GDM1 (cell line): ENCODE results near the gene KCNQ1.

ENCODE experiments used
- DNase-seq: peaks from one replicate; lab custom pipeline; 2025; lab: John Stamatoyannopoulos, UW

Gene KCNQ1

DNA sequence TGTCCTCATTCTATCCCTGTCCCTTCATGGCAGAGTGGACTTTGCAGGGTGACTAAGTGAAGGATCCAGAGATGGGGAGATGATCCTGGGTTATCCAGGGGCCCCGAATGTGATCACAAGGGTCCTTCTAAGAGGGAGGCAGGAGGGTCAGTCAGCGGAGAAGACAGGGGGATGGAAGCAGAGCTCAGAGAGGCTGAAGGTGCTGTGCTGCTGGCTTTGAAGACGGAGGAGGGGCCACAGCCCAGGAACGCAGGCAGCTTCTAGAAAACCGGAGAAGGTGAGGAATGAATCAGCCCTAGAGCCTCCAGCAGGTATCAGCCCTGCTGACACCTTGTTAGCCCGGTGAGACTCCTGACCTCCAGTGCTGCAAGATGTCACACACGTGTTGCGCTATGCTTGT is 377.1 kb downstream of the KCNQ1 start:
- DNase-seq, result no peak

DNA sequence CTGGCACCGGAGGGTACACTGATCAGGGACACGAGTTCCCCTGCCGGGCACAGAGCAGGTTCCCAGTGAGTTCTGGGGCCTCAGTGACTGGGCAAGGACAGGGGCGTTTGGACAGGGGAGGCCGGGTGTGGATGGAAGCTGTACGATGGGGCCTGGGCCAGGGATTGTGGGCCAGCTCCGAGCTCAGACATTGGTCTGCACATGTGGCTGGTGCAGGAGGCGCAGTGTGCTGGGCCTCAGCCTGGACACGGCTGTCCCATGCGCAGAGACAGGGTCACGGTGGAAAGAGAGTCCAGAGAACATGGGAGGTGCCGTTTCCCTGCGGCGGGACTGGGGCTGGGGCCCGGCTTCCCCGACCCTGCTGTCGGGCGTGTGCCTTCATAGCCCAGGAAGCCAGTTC is 380.0 kb downstream of the KCNQ1 start:
- no peak for DNase-seq

DNA sequence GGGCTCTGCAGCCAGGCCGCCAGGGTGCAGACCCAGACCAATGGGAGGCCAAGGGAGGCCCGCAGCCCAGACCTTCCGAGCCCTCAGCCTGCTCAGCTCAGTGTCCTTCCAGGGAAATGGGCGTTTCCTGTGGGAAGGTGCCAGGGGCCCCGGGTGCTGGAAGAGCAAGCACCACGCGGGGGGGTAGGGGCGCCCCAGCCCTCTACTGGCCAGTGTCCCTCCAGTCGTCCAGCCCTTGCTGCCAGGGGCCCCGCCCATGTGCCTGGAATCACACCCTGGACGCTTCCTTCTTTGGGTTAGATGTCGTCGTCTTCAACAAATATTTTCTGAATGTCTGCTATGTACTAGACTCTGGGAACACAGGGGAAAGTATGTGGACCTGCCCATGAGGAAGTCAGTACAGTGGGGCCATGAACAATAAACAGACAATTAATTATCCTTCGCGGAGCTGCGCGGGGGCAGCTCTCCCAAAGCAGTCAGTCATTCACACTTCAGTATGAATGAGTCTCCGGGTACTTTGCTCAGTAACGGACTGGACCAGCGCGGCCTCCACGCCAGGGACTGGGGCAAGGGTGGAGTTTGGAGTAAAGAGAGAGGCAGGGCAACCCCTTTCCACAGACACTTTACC is 380.6 kb downstream of the KCNQ1 start:
- DNase-seq, result no peak

DNA sequence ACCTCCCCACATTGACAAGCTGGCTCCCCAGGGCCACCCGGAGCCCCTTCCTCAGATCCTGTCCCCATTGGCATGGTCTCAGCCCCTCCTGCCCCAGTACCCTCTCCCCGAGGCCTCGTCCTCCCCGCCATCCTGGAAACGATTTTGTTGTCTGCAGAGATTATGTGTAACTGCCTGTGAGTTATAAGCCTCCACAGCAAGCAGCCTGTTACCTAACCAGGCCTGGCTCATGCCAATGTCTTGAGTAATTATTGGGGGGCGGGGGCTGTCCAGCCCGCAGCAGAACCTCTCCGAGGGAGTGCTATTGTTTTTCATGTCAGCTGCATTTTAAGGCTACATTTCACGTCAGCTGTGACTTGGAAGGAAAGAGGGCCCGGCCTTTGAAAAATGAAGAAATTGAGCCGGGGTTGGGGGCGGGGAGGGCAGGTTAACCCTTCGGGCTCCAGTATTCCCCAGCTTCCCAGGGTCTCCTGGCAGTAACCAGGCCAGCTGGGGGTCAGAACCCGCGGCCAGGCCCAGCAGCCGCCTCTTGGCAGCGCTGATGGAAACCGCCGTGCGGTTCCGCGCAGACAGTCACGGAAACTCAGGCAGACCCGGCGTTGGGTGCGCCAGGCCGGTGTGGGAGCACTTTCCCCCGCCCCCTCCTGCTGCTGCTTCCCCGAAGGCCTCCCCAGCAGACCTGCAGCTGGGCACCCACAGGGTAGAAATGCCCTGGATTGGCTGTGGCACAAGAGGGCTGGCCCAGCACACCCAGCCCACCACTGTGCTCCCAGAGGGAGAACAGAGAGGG is 381.3 kb downstream of the KCNQ1 start:
- no peak for DNase-seq

DNA sequence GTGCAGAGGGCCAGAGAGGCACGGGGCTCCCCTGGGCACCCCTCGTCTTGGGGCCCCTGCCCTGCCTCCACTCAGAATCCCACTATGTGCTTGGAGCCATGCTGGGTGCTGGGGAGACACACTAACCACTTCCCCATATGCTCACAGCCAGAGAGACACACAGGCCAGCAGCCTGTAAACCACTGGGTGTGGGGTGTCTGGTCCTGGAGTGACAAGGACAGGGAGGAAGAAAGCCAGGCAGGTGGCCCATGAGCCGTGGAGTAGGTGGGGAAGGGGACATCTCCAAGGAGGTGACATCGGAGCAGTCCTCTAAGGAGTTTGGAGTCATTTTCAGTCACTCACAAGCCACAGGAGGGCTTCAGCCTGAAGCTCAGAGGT is 381.9 kb downstream of the KCNQ1 start:
- no peak for DNase-seq

DNA sequence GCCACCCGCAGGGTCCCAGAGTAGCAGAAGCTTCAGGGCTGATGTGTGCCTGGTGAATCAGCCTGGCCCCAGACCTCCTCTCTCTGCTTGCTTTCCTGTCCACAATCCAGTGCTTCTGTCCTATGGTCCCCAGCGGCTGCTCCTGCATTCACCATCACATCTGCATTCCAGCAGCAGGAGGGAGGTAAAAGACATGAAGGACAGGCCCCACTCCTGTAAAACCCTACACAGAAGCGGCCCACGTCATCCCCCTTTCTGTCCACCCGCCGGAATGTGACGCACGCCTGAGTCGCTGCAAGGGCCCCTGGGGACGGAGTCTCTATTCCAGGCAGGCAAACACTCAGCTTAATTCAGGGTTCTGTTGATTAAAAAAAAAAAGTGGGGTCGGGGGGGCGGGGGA is 382.4 kb downstream of the KCNQ1 start:
- DNase-seq, result no peak

DNA sequence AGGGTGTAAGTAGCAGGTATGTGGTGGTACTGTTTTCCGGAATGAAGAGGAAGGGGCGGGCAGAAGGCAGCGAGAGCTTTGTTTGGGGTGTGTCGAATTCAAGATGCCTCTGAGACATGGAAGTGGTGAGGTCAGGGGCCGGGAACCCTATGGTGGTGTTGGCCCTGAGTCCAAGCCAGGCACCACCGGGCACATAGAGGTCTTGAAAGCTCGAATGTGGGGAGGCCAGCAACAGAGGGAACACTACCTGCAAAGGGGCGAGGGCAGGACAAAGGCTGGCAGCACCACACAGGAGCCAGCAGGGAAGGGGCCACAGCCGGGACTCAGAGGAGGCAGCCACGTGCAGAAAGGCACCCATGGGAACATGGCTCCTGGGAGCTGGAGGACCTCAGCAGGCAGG is 383.0 kb downstream of the KCNQ1 start:
- DNase-seq, result no peak

DNA sequence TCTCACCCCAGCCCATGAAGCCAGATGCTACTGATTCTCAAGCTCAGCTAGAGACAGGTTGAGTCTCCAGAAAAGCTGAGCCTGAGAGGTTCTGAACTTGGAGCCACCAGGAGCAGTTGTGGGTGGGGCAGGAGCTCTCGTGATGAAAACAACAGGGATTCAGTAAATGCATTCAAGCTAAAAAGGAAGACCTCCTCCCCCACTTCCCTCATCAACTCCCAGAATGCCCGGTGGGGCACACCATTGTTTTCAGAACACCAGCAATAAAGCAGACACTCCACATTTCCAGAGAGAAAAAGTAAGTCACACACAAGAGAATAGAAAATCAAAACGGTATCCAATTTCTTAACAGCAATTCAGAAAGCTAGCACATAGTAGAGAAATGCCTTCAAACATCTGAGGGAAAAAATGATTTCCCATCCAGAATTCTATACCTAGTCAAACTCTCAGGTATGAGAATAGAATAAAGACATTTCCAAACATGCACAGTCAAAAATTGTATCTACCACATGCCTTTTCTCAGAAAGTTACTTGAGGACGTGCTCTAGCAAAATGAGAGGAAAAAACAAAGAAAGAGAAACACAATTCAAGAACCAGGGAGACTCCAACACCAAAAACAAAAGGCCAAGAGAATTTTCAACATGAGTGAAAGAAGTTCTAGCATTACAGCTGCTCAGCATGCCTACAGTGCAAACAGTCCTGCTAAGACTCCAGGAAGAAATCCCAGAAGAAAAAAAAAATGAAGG is 383.9 kb downstream of the KCNQ1 start:
- no peak for DNase-seq

DNA sequence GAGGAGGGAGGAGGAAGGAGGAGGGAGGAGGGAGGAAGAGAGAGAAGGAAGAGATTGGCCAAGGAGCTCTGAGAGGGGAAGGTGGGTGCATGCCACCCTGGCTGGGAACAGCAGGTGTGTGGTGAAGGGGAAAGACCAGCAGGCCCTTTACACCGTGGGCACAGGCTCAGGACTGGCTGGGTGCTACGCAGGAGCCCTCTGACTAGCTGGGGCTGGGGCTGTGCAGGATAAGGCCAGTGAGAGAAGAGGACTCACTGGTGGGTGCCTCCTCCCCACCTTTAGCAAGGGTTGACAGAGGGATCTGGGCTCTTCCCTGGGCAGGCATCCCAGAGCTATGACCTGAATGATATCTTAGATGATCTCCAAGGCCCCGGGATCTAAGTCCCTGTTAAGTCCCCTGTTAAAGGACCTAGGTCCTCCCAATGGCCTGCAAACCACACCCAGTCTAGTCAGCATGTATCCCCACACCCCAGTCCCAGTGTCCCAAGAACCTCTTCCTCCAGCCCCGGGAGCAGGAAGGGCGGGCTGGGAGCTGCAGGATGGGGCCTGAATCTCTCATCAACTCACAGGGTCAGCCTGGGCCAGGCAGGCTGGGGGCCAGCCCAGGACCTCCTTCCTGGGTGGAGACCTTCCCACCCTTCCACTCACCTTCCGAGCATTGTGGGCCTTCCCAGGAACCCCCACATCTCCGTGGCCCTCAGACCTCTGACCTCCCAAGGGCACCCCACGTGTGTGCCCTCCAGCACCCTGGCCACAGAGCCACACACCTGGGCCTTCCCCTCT is 385.4 kb downstream of the KCNQ1 start:
- DNase-seq, result no peak

DNA sequence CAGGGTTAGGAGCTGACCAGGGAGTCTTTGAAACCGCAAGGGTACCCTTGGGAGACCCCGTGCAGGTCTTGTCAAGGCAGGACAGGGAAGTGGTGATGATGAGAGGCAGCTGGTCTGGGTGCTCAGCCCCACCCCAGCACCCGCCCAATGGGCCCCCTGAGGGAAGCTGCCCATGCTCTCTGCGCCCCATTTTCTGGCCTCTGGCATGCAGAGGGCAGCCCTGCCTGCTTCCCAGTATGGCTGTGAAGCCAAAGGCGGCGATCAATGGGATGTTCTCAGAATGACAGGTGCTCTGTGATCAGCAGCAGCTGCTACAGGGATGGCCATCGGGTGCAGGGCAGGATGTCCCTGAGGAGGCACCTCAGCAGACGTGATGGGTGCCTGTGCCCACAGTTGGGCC is 386.1 kb downstream of the KCNQ1 start:
- DNase-seq, result no peak

DNA sequence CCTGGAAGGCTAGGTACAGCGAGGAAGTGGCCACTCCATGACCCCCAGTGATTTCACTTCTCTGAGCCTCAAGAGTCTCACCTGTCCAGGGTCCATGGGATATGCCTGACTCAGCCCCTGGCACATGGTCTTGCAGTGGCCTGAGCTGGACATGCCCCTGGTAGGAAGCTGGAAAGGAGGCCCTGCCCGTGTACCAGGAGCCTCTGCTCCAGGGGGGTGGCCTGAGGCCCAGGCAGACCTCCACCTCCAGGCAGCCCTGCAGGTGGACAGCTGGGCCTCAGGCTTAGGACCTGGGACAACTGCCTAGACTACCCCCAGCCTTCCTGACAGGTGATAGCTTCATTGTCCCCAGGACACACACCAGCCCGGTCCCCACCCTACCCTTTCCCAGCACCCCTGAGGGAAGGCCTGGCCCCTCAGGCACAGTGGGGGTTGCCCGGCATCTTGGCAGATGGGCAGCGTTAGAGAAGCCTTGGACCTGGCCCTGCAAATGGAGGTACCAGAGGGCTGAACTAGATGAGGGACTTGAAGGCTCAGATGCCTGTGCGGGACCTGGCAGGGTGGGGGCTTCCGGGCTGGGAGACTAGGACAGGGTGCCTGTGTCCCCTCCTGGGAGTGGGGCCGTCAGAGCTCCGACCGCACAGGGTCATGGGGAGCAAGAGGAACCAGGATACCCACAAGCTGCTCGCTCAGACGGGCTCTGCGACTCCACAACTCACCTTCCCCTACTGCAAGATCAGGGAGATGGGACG is 387.1 kb downstream of the KCNQ1 start:
- no peak for DNase-seq

DNA sequence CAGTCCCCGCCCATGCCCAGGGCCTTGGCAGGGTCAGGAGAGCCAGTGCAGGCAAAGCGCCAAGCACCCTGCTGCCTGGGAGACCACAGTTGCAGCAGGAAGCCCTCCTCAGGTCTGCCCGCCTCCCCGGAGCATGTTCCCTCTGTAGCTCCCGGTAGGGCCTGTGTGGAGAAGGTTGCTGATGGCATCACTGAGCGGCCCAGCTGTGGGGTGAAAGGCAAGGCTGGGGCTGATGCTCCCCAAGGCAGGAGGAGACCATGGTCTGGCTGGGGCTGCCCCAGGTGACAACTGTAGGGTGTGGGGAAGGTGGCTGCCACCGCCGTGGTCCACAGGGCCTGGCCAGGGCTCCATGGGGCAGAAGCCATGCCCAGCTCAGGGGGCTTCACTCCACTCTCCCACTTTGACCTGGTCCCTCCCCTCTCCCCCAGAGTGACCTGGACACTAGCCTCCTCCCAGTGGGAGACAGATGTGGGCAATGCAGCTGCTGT is 387.8 kb downstream of the KCNQ1 start:
- DNase-seq, result no peak

DNA sequence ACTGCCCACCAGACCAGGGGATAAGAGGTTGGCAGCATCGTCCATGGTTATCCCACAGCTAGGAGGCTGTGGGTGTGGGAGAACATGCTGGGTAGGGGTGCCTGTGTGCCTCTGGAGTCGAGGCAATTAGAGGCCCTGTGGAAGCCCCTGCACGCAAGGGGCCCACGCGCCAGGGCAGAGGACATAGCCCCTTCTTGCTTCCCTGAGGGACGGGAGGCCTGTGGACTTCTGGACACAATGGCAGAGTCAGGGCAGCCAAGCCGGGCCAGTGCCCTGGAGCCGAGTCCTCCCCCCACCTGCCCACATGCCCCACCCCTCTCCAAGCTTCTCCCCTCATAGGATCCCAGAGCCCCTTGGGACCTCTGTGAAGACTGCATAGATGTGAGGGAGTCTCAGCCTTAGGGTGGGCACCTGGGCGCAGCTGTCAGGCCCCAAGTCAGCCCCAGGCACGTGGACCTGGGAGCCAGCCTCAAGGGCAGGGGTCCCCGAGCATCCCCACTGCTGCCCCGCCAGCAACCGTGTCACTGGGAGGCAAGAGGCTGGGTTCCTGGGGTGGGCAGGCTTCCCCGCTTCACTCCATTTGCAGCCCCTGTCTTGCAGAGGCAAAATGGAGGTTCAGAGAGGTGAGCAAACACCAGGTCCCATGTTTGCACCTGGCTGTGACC is 388.4 kb downstream of the KCNQ1 start:
- no peak for DNase-seq

DNA sequence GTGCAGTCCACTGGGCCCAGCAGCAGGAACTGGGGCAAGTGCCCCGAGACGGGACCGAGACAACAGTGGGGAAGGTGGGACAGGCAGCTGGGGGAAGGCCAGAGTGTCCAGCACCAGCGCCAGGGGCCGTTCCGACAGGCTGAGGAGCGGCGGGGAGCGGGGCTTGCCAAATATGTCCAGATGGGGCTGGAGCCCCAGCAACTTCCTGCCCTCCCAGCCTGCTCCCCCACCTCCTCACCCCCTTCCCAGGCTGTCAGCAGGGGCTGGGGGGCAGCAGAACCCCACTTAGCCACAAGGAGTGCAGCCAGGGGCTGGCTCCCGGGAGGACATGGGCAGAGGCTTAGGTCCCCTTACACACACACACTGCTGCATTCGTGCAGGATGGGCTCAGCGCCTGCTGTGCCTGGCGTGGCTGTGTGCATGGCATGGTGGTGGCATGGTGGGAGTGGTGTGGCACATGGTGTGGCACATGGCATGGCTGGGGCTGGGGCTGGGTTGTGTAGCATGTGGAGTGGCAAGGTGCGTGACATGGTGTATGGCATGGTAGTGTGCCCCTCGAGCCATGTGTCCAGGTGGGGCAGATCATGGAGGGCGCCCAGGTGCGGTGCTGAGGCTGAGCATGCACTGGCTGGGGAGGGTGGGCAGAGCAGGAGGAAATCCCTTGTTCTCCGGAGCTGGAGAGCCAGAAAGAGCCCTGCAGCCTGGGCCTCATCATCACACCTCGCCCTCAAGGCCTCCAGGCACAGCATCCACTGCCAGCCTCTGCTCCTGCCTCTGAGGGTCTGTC is 389.1 kb downstream of the KCNQ1 start:
- no peak for DNase-seq

DNA sequence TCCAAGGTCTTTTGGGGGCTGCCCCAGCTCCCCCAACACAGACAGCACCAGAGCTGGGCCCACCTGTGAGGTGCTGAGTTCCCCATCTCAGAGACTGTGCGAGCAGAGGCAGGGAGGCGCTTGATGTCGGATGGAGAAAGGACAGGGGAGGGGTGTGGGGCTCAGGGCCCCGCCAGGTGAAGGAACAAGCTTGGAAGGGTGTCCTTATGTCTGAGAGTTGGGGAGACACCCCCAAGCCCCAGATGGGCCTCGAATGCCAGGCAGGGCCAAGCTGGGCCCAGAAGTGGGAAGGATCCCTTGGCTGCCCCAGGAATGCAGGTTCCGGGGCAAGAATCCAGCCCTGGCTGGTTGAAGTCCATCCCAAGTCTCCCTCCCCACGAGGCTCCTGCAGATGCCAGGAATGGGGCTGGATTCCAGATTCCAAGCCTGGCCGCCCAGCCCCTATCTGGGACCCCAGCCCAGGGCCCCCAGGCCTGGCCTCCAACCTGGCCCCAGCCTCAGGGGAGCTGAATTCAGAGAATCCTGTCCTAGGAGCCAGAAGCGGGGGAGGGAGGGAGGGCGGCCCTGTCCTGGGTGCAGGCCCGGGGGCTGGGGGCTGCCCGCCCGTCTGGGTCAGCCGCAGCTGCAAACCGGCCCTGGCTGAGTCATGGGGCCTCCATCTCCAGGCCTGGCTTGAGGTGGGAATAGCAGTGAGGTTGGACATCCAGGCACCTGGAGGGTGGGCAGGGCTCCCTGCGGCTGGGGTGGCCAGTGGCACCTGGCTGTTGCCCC is 389.9 kb downstream of the KCNQ1 start:
- DNase-seq, result no peak

DNA sequence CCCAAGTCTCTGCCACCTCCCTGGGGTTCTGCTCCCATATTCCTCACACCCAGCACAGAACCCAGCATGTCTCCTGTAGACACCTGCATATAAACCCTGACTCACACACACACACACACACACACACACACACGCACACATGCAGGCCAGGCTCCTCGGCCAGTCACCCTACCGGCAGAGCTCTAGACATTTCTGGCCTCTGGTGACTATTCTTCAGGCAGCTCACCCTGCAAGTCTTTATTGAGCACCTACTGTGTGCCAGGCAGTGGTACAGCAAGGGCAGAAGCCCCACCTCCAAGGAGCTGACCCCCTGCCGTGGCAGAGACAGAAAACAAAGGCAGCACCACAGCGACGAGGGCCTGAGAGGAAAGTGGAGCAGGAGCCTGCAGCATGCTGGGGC is 390.5 kb downstream of the KCNQ1 start:
- no peak for DNase-seq

DNA sequence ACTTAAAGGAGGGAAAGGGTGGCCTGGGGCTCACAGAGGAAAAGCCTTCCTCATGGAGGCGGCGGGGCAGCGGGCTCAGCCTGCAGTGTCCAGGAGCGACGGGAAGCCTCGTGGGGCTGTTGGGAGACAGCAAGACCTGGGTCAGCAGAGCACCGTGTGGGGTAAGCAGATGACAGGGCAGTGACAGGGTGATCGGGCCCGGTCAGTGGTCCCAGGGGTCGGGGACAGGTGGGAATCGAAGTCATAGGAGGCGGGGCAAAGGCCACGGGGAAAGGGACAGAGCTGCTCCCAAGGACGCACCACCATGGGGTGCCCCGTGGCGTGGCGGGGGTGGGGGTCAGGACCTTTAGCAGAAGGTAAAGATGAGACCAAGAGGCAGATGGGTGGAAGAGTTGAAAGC is 390.9 kb downstream of the KCNQ1 start:
- DNase-seq, result no peak

DNA sequence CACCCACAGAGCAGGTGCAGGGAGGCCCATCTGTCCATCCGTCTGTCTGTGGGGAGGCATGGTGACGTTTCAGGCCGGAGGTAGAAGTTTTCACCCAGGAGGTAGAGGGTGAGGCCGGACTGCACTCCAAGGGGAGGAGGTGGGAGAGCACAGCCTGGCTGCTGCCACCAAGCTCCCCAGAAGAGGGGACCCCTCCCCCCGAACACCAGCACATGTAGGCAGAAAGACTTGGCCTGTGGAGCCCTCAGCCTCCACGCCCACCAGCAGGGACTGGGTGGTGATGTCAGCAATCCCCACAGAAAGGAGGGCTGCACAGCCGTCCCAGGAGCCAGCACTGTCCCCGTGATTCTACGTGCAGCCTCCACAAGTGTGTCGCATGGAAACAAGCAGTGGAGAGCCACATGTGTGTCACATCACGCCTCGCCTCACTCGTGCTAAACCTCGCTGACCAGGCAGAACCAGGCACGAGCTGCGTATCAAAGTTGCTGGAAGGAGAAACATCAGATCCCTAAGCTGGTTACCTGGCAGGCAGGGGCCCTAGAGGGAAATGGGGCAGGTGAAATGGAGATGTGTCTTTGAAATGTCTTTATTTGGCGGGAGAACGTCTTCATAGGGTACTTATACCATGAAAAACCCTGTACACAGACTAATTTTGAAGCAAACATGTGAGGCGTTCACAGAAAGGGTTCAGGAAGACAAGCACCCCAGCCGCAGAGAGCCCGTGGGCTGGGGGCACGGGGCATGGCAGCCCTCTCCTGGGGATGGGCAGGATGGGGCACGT is 391.7 kb downstream of the KCNQ1 start:
- DNase-seq, result no peak
